GM19463 (cell line): ENCODE measurements around the gene UVSSA.
"Not testable (repeated sequence)": the region's sequence is repeated elsewhere in the genome, so short reads cannot be mapped to it uniquely, and the experiment has no call there.

Source experiments
- ATAC-seq: cut with Tn5 transposase; IDR thresholded peaks from one replicate; pipeline ENCODE4 v1.9.1; 2021; ENCODE audit warnings: mild to moderate bottlenecking, moderate library complexity; ENCODE audit not compliant: unreplicated experiment

Gene UVSSA

GRCh38 chr4:1362521-1362920 lies 15.5 kb downstream of the UVSSA start:
- ATAC-seq, result no peak

DNA sequence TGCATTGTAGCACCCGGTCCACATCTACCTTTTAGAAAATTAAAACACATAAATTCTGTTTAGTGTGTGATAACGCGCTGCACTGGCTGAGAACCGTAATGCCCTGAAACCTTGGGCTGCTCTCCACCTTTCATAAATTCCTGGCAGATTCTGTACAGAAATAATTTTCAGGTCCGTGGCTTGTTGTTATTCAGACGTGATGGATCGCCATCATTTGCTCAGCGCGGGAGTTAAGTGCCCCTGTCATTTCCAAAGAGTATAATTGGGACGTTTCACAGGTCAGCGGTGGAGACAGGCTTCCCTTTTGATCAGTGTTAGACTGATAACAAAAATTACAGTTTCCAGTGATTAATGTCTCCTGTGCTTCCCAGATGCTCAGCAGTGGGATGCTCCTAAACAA lies 16.5 kb downstream of the UVSSA start:
- ATAC-seq, result no peak

GRCh38 chr4:1364217-1364616 lies 17.2 kb downstream of the UVSSA start:
- no peak for ATAC-seq

- no peak for ATAC-seq
These were observed 17.7 kb downstream of the UVSSA start for GRCh38 chr4:1364748-1365147.

- ATAC-seq, result no peak
These were observed 18.5 kb downstream of the UVSSA start for GRCh38 chr4:1365271-1366178.

- no peak for ATAC-seq
These were observed 19.6 kb downstream of the UVSSA start for GRCh38 chr4:1366371-1367229.

DNA sequence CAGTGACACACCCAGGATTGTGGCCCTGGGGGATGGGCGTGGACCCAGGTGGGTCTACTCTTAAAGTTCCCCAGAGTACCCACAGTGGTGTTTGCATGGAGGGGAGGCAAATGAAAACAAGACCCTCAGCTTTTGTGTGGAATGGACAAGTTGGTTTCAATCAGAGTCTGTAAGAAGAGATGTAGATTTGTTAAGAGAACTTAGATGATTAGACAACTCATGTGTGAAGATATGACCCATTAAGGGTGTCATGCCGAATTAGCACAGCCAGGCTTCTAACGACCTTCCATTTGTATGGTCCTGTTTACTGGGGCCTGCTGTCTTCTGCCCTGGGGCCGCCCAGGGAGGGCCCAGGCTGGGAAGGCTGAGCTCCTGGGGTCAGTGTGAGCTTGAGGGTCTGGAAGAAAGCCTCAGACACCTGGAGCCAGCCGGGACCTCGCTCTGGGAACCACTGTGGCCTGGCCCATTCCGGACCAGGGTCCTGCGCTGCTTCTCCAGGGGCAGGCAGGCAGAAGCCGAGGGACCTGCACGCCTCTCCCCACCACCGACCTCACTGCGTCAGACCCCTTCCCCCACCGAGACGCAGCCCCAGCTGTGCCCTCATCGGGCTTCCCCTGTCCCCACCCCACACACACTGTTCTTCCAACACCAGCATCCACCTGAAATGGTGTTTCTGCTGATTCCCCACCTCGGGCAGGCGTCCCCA lies 20.4 kb downstream of the UVSSA start:
- ATAC-seq, result no peak

DNA sequence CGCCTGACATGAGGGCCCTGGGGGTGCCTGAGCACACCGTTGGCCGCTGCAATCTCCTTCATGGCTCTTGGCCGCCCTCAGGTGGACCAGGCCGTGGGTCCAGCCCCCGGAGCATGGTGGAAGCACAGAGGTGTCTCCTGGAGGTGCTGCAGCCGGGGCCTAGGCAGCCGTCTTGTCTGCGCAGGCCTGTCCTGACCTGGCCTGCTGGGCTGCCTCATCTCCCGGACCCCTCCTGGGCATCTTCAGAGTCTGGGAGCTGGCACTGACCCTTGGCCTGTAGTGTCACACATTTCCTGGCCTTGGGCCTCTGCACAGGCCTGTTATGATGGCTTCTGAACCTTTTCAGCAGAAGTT lies 20.9 kb downstream of the UVSSA start:
- no peak for ATAC-seq

DNA sequence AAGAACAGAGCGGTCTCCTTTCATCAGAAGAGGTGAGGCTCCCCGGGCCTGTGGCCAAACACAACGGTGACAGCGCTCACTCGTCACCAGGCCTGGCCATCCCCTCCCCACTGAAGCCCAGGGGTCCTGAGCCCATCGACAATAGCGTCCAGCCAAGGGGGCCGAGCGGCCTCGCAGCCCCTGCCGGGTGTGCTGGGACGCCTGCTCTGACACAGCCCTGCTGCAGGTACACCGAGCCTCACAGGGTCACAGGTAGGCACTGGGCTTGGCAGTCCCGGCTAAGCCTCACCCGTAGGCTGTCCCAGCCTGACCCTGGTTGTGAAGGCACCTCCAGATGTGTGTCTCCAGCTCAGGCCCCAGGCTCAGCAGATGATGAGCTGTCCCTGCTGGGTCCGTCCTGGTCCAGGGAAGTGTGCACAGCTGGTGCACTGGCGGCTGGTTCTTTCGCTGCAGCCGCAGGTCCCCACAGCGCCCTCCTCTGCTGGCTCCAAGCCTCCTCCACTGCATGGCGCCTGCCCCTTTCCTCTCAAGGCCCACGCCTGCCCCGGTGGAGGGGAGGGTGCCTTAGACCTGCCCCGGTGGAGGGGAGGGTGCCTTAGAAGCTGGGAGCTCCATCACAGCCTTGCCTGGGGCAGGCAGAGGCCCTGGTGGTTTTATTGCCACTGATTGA lies 21.5 kb downstream of the UVSSA start:
- ATAC-seq, result no peak

GRCh38 chr4:1369091-1369450 lies 22.1 kb downstream of the UVSSA start:
- ATAC-seq, result no peak

GRCh38 chr4:1369479-1370079 lies 22.6 kb downstream of the UVSSA start:
- ATAC-seq, result no peak

- no peak for ATAC-seq
These were observed 23.5 kb downstream of the UVSSA start for GRCh38 chr4:1370321-1371124.

- no peak for ATAC-seq
These were observed 24.5 kb downstream of the UVSSA start for GRCh38 chr4:1371176-1372165.

DNA sequence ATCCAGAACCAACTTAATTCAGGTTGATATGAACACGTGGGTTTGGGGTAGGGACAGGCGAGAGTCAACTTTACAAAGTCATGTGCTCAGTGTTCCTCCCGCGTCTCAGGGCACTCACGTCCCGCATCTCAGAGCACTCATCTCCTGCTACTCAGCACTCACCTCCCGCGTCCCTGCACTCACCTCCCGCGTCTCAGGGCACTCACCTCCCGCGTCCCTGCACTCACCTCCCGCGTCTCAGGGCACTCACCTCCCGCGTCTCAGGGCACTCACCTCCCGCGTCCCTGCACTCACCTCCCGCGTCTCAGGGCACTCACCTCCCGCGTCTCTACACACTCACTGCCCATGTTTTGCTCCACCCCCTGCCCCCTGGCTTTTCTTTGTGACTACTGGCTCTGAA lies 25.6 kb downstream of the UVSSA start:
- not testable (repeated sequence) for ATAC-seq

DNA sequence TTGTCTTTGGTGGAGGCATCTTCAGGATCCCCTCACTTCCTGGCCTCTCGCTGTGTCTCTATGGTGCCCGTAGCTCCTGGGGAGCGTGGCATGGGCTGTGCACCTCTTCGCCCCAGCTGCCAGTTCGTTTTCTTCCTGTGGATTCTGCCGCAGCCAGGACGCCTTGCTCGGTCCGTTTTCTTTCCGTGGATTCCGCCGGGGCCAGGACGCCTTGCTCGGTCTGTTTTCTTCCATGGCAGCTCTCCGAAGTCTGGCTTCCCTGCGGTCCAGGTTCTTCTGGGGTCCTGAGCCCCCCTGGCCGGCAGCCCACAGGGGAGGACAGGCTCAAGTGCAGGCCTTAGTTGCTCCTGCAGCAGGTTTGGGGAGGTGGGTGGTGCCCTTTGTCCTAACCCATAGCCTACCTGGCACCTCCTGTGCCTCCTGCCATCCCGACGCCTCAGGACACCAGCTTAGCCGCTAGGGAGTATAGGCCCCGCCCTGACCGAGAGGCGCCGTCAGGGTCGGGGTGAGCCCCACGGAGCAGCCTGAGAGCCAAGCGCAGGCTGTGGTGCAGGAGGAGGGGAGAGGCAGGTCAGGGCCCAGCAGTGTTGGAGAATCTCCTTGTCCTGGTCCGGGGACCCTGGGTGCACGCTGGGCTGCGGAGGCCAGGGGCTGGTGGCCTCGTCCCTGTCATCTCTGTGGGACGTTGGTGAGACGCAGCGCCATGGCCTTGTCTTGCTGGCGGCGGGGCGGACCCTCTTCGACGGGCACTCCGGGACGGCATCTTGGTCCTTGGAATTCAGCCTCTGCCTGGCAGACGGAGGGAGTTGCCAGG lies 27.1 kb downstream of the UVSSA start:
- ATAC-seq, result no peak

GRCh38 chr4:1374706-1375045 lies 27.7 kb downstream of the UVSSA start:
- no peak for ATAC-seq

GRCh38 chr4:1375051-1375721 lies 28.2 kb downstream of the UVSSA start:
- no peak for ATAC-seq
